ENCODE results near the gene DNAJB11. TPM values are rescaled to one million over a fixed set of nuclear protein-coding genes. Genes with fewer than 3 reads are reported as not detected.

Gene DNAJB11
- total RNA-seq, 2 donors from 2014 or later = 38.9 to 76.5 TPM

DNA sequence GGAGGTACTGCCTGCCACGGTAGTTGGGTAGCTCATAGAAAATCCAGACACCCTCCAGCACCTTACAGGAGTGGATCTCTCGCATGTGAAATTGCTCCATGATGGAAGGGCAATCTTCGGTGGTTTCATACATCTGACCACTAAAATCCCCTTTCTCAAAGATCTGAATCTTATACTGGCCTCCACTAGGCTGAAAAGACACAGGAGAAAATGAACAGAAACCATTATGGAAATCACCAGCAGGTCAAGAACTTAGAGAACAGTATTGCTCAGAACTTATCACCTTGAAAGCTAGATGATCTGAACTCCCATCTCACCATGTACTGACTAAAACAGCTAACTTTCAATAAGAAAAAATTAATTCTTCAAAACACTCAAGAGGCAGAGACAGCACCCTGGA is 31.7 kb upstream of the DNAJB11 start:
- ATAC-seq (no peak), DNase-seq (no peak)
- H3K4me1 ChIP-seq = peaks cover 10% of the 10 kb centered on the region
- H3K27ac ChIP-seq = no peak overlapping the region
- TF ChIP-seq, protein P1, sequence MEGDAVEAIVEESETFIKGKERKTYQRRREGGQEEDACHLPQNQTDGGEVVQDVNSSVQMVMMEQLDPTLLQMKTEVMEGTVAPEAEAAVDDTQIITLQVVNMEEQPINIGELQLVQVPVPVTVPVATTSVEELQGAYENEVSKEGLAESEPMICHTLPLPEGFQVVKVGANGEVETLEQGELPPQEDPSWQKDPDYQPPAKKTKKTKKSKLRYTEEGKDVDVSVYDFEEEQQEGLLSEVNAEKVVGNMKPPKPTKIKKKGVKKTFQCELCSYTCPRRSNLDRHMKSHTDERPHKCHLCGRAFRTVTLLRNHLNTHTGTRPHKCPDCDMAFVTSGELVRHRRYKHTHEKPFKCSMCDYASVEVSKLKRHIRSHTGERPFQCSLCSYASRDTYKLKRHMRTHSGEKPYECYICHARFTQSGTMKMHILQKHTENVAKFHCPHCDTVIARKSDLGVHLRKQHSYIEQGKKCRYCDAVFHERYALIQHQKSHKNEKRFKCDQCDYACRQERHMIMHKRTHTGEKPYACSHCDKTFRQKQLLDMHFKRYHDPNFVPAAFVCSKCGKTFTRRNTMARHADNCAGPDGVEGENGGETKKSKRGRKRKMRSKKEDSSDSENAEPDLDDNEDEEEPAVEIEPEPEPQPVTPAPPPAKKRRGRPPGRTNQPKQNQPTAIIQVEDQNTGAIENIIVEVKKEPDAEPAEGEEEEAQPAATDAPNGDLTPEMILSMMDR (IDR thresholded peaks at IDR 0.05) = no peak
- no peak for TF ChIP-seq POLR2A (IDR thresholded peaks at IDR 0.05)
- 83 to 95% methylated on average over 3 of the region's 3 CpGs for WGBS, 2 donors
- H3K27me3 ChIP-seq = no peaks in the 10 kb centered on the region
- intact Hi-C loops (cut with DNase I) = loop anchor here (5.0 kb wide), 1 partner anchor 276 kb away; no protein-coding TSS in a partner anchor
- H3K36me3 ChIP-seq (replicated peaks in 1 of 2; ENCODE audit: insufficient read depth in 1 of 2, low read depth in 2 of 2) = no peaks in the 10 kb centered on the region
- no peak overlapping the region for H3K4me3 ChIP-seq
- no peaks in the 10 kb centered on the region for H3K9me3 ChIP-seq

DNA sequence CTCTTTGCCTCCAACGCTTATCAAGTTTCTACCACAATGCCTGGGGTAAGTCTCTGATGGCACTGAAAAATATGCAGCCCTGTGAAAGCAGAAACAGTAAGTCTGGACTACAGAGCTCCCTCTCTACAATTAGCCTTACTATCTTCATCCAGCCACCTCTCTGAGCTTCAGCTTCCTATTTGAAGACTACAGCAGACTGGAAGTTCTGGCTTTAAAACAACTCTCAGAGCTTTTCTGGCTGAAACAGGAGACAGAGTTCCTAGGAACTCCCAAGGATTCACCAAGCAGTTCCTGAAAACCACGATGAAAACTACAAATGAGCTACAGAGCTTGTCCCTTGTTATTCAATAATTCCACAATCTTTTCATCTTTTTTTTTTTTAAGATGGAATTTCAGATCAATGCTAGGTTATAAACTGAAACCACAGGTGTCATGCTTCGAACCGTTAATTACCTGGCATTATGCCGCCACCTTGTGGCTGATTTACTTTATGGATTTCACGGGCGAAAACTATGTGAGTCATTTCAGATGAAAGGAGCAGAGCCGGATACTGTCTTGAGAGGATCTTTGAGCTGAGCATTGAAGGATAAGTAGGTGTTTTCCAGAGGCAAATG is 30.2 kb upstream of the DNAJB11 start:
- 4 to 5% methylated on average over 8 of the region's 8 CpGs for WGBS, 2 donors
- intact Hi-C loops (cut with DNase I) = loop anchor here (5.0 kb wide), 1 partner anchor 558 kb away; no protein-coding TSS in a partner anchor
- DNase-seq = peak; percentile 80 to 86 (median 84)
- Histone ChIP-seq H3K9me3 (no peaks in the 10 kb centered on the region), H3K4me3 (no peak overlapping the region), H3K27me3 (no peaks in the 10 kb centered on the region), H3K36me3 (replicated peaks in 1 of 2; ENCODE audit: insufficient read depth in 1 of 2, low read depth in 2 of 2) (peaks cover 0 to 3% of the 10 kb centered on the region in 2 donors), H3K27ac (peak overlapping the region in 2 of 4 donors; percentile 16 to 29), H3K4me1 (peaks cover 10% of the 10 kb centered on the region)
- peak; percentile 97 for ATAC-seq
- TF ChIP-seq POLR2A (IDR thresholded peaks at IDR 0.05) = no peak
- TF ChIP-seq, protein P1 (IDR thresholded peaks at IDR 0.05) = peak; percentile 36 to 94 (median 86)

DNA sequence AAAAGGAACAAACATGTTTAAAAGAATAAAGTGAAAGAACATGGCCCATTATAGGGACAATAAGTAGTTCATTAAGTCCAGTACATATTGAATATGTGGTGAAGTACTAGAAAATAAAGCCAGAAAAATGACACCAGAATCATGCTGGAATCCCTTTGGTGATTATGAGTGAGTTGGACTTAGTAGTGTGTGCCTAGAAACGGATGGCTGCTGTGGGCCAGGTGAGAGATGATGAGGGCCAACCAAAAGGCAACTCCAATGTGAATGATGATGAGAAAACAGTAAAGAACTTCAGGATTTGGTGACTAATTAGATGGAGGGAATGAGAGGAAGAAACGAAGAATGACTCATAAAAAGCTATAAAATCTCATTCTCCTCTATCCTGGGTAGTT is 29.7 kb upstream of the DNAJB11 start:
- no peak for TF ChIP-seq POLR2A (IDR thresholded peaks at IDR 0.05)
- TF ChIP-seq, protein P1 (IDR thresholded peaks at IDR 0.05) = no peak
- no peak for ATAC-seq
- H3K9me3 ChIP-seq = no peaks in the 10 kb centered on the region
- DNase-seq = no peak
- H3K36me3 ChIP-seq (replicated peaks in 1 of 2; ENCODE audit: insufficient read depth in 1 of 2, low read depth in 2 of 2) = peaks cover 0 to 3% of the 10 kb centered on the region in 2 donors
- H3K27ac ChIP-seq = no peak overlapping the region
- intact Hi-C loops (cut with DNase I) = loop anchor here (5.0 kb wide), 1 partner anchor 559 kb away; no protein-coding TSS in a partner anchor
- no peak overlapping the region for H3K4me3 ChIP-seq
- WGBS, 2 donors = 20 to 29% methylated on average over 2 of the region's 2 CpGs
- no peaks in the 10 kb centered on the region for H3K27me3 ChIP-seq
- H3K4me1 ChIP-seq = peaks cover 10% of the 10 kb centered on the region

DNA sequence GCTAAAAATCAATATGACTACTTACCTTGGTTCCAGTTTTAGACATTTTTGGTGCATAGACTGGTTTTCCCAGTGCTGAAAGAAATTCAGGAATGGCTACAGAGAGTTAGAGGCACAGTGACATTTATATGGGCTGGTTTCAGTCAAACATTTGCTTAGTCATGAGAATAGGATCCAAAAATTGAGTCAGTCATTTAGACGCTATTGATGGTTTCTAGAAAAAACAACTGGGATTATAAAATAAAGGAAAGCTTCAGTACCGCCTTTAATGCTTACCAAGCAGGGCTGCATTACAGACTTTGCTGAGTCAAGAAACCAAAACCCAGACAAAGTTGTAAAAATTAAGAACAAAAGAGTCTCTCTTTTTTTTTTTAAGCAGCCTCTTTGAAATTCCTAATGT is 26.2 kb upstream of the DNAJB11 start, which contains the start of gene CRYGS:
CRYGS (minus strand) TSS at position 100 of the 400 bp plus-strand sequence; CDS start at position 46, 54 bp downstream.
- no peaks in the 10 kb centered on the region for H3K27me3 ChIP-seq
- DNase-seq = no peak
- no peaks in the 10 kb centered on the region for H3K9me3 ChIP-seq
- no peak within 1 kb of the TSS for H3K4me3 ChIP-seq
- intact Hi-C loops (cut with DNase I) = loop anchor here (5.0 kb wide), 1 partner anchor 562 kb away; no protein-coding TSS in a partner anchor
- WGBS, 2 donors = 76% methylated on average over 2 of the region's 2 CpGs
- H3K36me3 ChIP-seq (replicated peaks in 1 of 2; ENCODE audit: insufficient read depth in 1 of 2, low read depth in 2 of 2) = peaks cover 0 to 3% of the 10 kb centered on the region in 2 donors
- TF ChIP-seq, protein P1 (IDR thresholded peaks at IDR 0.05) = no peak
- no peak for TF ChIP-seq POLR2A (IDR thresholded peaks at IDR 0.05)
- H3K4me1 ChIP-seq = peaks cover 4% of the 10 kb centered on the region
- H3K27ac ChIP-seq = no peak within 1 kb of the TSS
- no peak for ATAC-seq

All from body of pancreas (tissue), 4 donors.